HG02798 (cell line): Measurements from ENCODE around the gene FRMPD2.
"Not testable (repeated sequence)": the region's sequence is repeated elsewhere in the genome, so short reads cannot be mapped to it uniquely, and the experiment has no call there.

Source experiments
- ATAC-seq: cut with Tn5 transposase; IDR thresholded peaks from one replicate; pipeline ENCODE4 v1.9.1; 2021; ENCODE audit warnings: mild to moderate bottlenecking; ENCODE audit not compliant: unreplicated experiment, poor library complexity

FRMPD2 gene

GRCh38 chr10:48289501-48290238, 15.2 kb upstream of the FRMPD2 start:
- ATAC-seq, result peak; percentile 48

DNA sequence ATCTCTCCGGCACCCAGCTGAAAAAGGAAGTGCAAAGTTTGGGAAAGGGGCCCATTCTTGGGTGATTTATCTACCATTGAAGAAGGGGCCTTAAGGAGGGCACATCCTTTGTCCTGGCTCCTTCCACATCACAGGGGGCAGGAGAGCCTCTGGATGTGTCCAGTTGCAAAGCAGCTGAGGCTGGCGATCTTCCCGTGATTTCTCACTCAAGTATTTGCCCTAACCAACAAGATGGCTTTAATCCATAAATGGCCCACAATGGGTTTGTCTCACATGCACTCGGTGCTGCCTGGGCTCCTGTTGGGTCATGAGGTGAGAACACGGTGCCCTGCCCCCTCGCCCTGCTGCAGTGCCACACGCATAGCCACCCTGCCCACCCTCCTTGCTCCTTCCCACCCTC, 14.2 kb upstream of the FRMPD2 start:
- ATAC-seq, result no peak

- ATAC-seq, result peak; percentile 71
These were observed 13.2 kb upstream of the FRMPD2 start for GRCh38 chr10:48287417-48288391.

- ATAC-seq, result no peak
These were observed 11.9 kb upstream of the FRMPD2 start for GRCh38 chr10:48286356-48286755.

DNA sequence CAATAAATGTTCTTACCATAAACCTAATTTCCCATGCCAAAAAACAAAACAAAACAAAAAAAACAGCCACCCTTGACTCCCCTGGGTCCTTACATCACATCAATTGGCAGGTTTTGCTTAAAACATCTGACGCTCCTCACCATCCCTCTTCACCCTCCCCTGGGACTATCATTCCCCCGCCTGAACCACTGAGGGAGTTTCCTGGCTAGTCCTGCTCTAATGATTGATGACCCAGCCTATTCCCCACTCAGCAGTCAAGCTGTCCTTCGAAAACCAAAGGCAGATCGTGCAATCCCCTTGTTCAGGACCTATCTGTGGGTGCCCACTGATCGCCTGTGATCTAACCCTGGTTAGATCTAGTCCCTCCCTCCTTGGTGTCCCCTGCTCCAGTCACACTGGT, 11.2 kb upstream of the FRMPD2 start:
- ATAC-seq, result peak; percentile 31

GRCh38 chr10:48284811-48285210, 10.3 kb upstream of the FRMPD2 start:
- no peak for ATAC-seq

- ATAC-seq, result no peak
These were observed 9.6 kb upstream of the FRMPD2 start for GRCh38 chr10:48284002-48284546.

DNA sequence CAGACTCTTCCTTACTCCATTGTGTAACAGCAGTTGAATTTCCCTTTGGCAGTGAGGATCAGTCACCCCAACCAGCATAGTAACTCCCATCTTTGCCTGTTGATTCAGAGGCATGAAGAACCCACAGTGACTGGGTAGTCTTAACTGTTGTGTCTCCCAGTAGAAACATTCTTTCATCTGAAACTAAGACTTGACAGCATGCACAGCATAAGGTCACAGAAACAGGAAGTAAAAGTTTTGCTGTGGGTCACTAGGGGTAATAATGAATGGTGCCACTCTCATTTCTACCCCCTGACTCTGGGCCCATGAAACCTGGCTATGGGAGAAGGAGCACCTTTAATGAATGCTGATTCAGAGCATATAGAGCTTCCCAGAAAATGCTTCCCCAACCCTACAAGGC, 8.3 kb upstream of the FRMPD2 start:
- ATAC-seq, result peak; percentile 77

- not testable (repeated sequence) for ATAC-seq
These were observed 7.2 kb upstream of the FRMPD2 start for GRCh38 chr10:48281697-48282096.

GRCh38 chr10:48279081-48279751, 4.7 kb upstream of the FRMPD2 start:
- peak; percentile 78 for ATAC-seq

- ATAC-seq, result no peak
These were observed 2.6 kb upstream of the FRMPD2 start for GRCh38 chr10:48277093-48277492.

GRCh38 chr10:48273741-48274140, 755 bp downstream of the FRMPD2 start:
- ATAC-seq, result no peak

DNA sequence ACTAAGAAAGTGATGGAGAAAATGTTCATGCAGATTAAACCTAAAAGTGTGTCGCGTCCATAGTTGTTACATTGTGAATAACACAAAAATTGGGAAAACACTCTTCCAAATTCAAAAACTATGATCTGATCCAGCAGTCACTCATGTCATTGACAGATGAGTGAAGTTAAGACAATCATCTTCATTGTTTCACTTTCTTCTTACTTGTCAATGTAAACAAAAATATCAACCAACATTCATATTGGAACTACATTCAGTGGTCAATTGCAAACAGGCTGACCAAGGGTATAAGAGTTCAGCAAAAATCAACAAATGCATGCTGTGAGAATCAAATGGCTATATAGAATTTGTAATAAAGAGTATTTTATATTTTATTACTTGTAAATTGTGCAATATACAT, 1.8 kb downstream of the FRMPD2 start:
- ATAC-seq, result no peak

GRCh38 chr10:48271047-48271730, 3.3 kb downstream of the FRMPD2 start:
- no peak for ATAC-seq

DNA sequence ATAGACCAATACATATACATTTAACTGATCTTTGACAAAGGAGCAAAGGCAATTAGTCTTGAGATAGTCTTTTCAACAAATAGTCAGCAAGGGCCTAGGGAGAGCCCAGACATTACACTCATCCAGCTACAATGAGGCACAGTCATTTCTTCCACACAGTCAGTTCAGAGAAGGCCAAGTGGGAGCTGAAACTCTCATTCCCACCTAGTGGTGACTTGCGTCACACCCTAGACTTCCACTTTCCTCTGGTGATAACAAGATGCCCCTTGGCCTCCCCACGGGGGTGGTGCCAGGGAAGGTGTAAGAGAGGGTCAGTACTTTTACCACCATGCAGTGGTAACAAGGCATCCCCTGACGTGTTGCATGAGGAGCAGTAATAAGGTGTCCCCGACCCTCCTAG, 8.0 kb downstream of the FRMPD2 start:
- peak; percentile 66 for ATAC-seq

DNA sequence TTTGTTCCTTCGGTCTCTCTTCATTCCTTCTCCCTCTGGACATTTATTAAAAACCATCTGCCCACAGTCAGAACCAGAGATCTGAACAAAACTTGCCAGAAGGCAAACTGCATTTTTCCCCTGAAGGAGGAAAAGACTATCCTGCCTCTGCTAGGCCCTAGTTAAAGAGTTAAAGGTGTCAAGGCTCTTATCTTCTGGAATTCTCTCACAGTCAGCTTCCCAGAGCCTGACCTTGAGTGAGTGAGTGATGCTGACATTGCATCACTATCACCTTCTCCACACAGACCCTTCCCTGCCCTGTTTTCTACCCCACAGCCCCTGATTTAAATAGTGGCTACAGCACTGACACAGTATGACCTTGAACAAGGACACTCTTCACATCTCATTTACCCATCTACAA, 16.4 kb downstream of the FRMPD2 start:
- no peak for ATAC-seq

- no peak for ATAC-seq
These were observed 17.0 kb downstream of the FRMPD2 start for GRCh38 chr10:48257407-48257961.

DNA sequence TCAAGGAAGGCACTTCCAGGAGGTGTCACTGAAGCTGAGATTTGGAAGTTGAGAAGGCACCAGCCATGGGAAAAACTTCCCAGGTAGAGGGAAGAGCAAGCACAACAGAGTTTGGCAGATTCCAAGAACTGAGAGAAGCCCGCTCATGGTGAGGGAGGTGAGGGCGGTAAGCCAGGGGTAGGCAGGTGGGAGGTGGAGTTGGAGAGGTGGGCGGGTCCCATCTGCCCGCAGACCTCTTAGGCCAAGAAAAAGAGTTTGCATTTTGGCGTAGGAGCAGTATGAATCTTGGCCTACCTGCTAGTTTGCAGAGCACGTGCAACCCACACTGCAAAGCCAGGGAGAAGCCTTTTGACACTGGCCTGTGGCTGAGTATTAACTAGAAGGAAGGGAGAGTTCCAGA, 18.8 kb downstream of the FRMPD2 start:
- no peak for ATAC-seq

DNA sequence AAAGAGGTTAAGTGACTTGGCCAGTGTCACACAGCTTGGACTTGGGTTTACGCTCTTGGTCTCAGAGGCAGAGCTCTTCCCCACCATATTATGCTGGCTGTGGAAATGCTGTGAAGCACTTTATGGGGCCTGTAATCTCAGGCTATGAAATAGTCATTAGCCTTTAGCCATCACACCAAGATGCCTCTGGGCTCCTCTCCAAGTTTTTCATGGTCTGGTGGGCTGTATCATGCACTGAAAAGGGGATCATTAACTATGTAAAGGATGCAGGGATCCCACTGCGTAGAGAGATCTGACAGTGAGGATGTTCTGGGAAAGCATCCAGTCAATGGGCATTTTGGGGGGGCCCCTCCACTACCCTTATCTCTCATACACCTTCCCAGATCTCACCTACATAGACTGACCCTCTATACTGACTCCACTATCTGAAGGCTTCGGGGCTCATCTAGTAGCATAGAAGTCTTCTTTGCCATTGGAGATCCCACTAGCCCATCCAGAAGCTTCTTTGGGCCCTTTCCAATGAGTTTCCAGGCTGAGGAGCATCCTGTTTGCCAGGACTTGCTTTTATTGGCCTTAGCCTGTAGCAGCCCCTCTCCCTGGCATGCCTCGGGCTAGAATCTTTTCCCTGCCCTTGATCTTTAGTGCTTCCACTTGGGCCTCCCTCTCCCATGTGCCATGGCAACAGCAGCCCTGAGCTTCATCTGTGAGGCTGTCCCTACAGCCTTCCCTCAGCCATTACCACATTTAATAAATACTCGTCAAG, 19.6 kb downstream of the FRMPD2 start:
- no peak for ATAC-seq
